ENCODE results near the gene NELFA. TPM values are rescaled to one million over a fixed set of nuclear protein-coding genes. Genes with fewer than 3 reads are reported as not detected.
"Not testable (repeated sequence)": the region's sequence is repeated elsewhere in the genome, so short reads cannot be mapped to it uniquely, and the experiment has no call there.

Gene NELFA
- total RNA-seq, 1 experiment from 2014 or later: 15.0 TPM

DNA sequence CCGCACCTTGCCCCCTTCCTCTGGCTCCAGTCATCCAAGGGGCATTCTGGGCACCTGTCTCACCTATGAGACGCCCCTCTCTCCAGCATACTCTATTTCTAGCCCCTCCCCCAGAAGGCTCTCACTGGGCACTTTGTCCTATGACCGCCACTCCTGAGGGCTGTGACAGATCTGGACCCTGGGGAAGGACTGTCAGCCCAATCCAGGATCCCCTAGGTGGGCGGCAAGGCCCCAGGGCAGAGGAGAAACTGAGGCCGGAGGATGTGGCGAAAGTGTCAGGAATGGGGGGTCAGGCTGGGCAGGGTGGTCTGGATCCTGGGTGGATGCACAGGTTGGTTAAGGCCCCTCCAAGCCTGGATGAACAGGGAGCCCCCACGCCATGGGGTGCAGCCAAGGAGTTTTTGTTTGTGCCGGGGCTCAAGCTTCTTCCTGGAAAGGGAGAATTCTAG is 34.2 kb upstream of the NELFA start:
- H3K9me3 ChIP-seq: no peaks in the 10 kb centered on the region
- no peaks in the 10 kb centered on the region for H3K36me3 ChIP-seq
- DNase-seq: no peak
- H3K4me3 ChIP-seq: no peak overlapping the region
- H3K27me3 ChIP-seq: no peaks in the 10 kb centered on the region

DNA sequence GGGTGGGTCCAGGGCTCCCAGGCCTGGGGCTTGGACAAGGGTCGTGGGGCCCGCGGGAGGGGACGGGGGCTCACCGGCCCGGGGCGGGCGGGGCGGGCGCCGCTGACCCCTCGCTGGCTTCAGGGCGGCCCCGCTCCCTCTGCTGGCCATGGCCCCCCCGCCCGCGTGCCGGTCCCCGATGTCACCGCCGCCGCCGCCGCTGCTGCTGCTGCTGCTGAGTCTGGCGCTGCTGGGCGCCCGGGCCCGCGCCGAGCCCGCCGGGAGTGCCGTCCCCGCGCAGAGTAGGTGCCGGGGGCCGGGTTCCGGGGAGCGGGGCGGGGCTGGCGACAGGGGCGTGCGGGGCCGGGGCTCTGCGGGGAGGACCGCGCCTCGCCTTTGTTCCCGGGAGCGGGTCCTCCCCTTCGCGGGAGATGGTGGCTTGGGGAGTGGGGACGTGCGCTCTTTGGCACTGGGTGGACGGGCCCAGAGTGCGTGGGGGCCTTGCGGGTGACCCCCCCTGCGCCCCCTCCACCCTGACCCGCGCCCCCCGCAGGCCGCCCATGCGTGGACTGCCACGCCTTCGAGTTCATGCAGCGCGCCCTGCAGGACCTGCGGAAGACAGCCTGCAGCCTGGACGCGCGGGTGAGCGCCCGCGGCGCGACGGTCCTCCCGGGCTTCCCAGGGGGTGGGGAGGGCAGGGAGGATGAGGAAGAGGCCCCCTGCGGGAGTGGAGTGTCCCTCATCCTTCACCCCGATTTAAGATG is 33.6 kb upstream of the NELFA start:
- Histone ChIP-seq H3K27me3 (no peaks in the 10 kb centered on the region), H3K4me3 (peak overlapping the region; percentile 63), H3K9me3 (no peaks in the 10 kb centered on the region), H3K36me3 (no peaks in the 10 kb centered on the region)
- DNase-seq: peak; percentile 33

DNA sequence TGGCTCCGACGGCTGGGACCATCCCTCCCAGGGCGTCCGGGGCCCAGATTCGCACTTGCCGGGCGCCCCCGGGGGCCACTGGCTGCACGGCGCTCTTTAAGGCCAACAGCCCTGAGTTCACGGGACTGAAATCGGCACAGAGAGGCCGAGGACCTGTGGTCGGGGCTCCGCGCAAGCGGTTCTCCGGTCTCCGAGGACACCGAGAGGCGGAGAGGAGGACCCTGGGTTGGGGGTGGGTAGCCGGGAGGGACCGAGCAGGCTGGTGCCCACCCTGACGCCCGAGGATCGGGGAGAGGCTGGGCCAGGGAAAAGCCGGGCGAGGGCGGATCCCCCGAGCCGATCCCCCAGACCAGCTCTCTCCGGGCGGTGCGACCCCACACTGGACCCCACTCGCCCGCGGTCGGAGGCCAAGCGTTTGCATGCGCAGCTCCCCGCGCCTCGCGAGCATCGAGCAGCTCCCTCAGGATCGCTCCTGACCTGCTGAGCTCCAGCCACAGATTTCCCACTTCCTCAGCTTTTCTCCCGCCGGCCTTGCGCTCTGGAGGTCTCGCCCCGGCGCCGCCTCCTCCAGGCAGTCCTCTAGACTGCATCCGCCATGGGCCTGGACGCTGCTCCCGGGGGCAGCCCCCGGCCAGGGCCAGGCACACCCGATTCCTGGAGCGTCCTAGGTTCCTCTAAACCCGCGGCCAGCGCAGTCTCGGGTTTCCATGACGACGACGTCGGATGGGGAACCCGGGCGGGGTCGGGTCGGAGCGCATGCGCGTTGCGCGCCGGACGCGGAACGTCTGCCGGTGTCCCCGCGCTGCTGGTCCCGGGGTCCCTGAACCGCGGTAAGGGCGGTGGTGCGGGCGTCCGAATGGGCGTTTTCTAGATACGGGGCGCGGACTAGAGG is 32.7 kb upstream of the NELFA start:
- H3K27me3 ChIP-seq: no peaks in the 10 kb centered on the region
- no peaks in the 10 kb centered on the region for H3K9me3 ChIP-seq
- peak; percentile 74 for DNase-seq
- no peaks in the 10 kb centered on the region for H3K36me3 ChIP-seq
- H3K4me3 ChIP-seq: peak overlapping the region; percentile 63

DNA sequence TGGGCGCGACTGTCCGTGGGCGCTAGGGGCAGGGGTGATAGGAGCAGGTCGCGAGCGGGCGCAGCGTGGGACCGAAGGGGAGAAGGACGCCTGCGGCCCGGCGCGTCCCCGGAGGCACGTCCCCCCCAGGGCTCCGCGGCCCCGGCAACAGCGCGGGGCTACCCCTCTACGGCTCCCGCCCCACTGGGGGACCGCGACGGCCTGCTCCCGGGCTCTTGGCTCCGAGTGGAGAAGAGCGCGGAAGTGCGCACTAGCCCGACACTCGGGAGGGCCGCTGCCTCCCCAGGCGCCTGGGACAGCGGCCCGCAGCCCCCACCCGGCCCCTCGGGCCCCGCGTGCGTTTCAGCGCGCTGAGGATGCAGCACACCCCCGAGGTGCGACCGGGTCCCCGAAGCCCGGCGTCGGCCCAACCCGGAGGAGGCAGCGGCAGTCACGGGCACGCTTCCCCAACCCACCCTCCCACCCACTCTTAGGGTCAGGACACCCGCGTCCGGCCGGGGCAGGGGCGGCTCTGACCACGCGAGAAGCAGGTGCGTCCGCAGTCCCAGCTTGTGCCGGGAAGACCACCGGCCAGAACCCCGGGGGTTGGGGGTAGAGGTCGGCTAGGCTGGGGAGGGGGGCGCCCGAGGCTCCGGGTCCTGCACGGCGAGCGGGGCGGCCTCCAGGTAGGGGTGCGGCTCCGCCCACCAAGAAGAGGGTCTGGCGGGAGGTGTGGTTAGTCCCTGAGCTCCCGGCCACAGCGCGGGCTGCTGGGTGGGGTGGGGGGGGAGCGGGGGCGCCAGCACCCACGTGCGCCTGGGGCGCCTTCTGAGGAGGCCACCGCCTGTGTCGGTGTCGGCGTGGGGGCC is 31.8 kb upstream of the NELFA start:
- DNase-seq: no peak

DNA sequence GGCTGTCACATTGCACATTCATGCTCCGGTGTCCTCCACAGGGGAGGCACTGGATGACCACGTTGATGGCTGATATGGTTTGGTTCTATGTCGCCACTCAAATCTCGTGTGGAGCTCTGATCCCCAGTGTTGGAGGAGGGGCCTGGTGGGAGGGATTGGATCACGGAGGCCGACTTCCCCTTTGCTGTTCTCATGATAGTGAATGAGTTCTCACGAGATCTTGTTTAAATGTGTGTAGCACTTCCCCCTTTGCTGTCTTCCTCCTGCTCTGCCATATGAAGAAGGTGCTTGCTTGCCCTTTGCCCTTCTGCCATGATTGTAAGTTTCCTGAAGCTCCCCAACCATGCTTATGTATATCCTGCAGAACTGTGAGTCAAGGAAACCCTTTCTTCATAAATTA is 28.1 kb upstream of the NELFA start:
- H3K4me3 ChIP-seq: no peak overlapping the region

More for the DNA sequence above, 31.8 kb upstream of the NELFA start:
- peak overlapping the region; percentile 63 for H3K4me3 ChIP-seq
- H3K27me3 ChIP-seq: no peaks in the 10 kb centered on the region
- no peaks in the 10 kb centered on the region for H3K36me3 ChIP-seq
- no peaks in the 10 kb centered on the region for H3K9me3 ChIP-seq

DNA sequence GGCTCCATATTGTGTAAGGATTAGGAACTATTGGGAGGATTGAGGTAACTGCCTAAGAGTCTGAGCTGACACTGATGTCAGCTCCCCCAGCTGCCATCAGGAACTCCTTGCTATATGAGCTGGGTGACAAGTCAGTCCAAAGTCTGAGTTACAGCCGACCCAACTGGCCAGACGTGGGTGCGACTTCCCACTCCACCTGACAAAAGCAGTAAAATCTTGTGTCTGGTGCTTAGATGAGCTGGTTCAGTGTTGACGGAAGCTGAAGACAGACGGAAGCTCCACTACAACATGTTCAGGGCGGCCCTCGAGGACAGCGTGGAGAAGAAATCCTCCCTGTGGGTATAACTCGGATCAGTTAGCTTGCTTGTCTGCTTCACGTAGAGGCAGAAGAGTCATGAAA is 27.6 kb upstream of the NELFA start:
- Histone ChIP-seq H3K27me3 (no peaks in the 10 kb centered on the region), H3K36me3 (no peaks in the 10 kb centered on the region), H3K9me3 (no peaks in the 10 kb centered on the region), H3K4me3 (no peak overlapping the region)
- no peak for DNase-seq

More for the DNA sequence above, 28.1 kb upstream of the NELFA start:
- Histone ChIP-seq H3K9me3 (no peaks in the 10 kb centered on the region), H3K36me3 (no peaks in the 10 kb centered on the region), H3K27me3 (no peaks in the 10 kb centered on the region)
- no peak for DNase-seq

DNA sequence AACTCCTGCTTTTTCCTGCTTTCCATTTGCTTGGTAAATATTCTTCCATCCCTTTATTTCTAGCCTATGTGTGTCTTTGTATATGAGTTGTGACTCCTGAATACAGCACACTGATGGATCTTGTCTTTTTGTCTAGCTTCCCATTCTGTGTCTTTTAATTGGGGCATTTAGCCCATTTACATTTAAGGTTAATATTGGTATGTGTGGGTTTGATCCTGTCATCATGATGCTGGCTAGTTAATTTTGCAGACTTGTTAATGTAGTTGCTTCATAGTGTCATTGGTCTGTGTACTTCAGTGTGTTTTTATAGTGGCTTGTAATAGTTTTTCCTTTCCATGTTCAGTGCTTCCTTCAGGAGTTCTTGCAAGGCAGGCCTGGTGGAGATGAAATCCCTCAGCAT is 22.4 kb upstream of the NELFA start:
- not testable (repeated sequence) for H3K36me3 ChIP-seq, H3K9me3 ChIP-seq

DNA sequence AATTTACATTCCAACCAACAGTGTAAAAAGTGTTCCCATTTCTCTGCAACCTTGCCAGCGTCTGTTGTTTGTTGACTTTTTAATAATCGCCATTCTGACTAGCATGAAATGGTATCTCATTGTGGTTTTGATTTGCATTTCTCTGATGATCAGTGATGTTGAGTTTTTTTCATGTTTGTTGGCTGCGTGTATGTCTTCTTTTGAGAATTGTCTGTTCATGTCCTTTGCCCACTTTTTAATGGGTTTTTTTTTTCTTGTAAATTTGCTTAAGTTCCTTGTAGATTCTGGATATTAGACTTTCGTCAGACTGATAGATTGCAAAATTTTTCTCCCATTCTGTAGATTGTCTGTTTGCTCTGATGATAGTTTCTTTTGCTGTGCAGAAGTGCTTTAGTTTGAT is 18.3 kb upstream of the NELFA start:
- H3K27me3 ChIP-seq, H3K36me3 ChIP-seq, H3K9me3 ChIP-seq, H3K4me3 ChIP-seq, DNase-seq: not testable (repeated sequence)

More for the DNA sequence above, 22.4 kb upstream of the NELFA start:
- H3K27me3 ChIP-seq, H3K4me3 ChIP-seq, DNase-seq: not testable (repeated sequence)

DNA sequence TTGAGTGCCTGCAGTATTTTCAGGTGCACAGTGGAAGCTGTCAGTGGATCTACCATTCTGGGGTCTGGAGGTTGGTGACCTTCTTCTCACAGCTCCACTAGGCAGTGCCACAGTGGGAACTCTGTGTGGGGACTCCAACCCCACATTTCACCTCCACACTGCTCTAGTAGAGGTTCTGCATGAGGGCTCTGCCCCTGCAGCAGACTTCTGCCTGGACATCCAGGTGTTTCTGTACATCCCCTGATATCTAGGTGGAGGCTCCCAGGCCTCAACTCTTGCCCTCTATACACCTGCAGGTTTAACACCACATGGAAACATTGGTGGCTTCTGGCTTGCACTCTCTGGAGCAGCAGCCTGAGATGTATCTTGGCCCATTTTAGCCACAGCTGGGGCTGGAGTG is 17.0 kb upstream of the NELFA start:
- no peak for DNase-seq
- Histone ChIP-seq H3K9me3 (no peaks in the 10 kb centered on the region), H3K36me3 (no peaks in the 10 kb centered on the region), H3K27me3 (no peaks in the 10 kb centered on the region), H3K4me3 (no peak overlapping the region)

DNA sequence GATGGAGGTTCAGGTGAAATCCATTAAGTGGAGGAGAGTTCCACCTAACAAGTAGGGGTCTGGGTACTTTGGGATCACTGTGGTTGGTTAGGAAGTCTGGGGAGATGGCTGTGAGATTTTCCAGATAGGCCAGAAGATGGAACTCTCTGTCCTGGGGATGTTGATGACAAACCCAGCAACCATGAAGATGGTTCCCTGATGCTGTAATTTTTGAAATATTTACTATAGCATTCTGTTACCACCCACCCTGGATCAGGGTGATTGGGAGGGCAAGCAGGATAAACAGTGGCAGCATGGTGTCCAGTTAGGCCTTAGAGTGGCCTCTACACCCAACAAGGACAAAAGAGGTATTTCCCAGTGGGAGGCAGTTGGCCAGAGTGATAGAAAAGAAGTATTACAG is 15.9 kb upstream of the NELFA start:
- no peak for DNase-seq
- no peaks in the 10 kb centered on the region for H3K27me3 ChIP-seq
- H3K36me3 ChIP-seq: no peaks in the 10 kb centered on the region
- H3K9me3 ChIP-seq: no peaks in the 10 kb centered on the region
- no peak overlapping the region for H3K4me3 ChIP-seq

DNA sequence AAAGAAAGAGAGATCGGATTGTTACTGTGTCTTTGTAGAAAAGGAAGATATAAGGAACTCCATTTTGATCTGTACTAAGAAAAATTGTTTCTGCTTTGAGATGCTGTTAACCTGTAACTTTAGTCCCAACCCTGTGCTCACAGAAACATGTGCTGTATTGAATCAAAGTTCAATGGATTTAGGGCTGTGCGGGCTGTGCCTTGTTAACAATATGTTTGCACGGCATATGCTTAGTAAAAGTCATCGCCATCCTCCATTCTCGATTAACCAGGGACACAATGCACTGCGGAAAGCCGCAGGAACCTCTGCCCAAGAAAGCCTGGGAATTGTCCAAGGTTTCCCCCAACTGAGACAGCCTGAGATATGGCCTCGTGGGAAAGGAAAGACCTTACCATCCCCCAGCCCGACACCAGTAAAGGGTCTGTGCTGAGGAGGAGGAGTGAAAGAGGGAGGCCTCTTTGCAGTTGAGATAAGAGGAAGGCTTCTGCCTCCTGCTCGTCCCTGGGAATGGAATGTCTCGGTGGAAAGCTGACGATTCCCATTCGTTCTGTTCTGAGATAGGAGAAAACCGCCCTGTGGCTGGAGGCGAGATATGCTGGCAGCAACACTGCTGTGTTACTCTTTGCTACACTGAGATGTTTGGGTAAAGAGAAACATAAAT is 12.7 kb upstream of the NELFA start:
- not testable (repeated sequence) for H3K9me3 ChIP-seq, H3K27me3 ChIP-seq, DNase-seq, H3K36me3 ChIP-seq, H3K4me3 ChIP-seq

DNA sequence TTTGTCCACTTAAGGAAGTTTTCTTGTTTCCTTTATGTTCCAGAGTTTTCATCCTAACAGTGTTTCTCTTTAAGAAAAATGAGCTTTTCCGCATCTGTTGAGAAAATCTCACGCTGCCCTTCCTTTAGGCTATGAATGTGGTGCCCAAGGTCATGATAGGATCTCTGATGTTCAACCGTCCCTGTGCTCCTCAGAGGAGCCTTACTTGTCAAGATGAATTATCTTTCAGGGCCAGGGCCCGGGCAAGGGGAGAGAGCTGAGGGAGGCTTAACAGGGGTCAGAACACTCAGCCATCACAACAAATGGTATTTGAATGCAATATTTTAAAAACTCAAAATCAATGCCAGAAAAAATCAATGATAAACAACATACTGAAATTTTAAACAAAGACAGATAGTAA is 6.2 kb upstream of the NELFA start:
- Histone ChIP-seq H3K9me3 (no peaks in the 10 kb centered on the region), H3K36me3 (no peaks in the 10 kb centered on the region), H3K27me3 (no peaks in the 10 kb centered on the region), H3K4me3 (no peak overlapping the region)
- no peak for DNase-seq

DNA sequence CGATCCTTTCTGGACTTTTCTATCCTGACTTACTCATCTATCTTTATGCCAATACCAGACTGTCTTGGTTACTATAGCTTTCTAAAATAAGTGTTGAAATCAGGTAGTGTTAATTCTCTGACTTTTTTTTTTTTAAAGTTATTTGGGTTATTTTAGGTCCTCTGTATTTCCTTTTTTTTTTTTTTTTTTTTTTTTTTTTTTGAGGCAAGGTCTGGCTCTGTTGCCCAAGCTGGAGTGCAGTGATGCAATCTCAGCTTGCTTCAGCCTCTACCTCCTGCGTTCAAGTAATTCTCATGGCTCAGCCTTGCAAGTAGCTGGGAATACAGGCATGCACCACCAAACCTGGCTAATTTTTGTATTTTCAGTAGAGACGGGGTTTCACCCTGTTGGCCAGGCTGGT is 2.8 kb upstream of the NELFA start:
- H3K9me3 ChIP-seq: no peaks in the 10 kb centered on the region
- DNase-seq: no peak

DNA sequence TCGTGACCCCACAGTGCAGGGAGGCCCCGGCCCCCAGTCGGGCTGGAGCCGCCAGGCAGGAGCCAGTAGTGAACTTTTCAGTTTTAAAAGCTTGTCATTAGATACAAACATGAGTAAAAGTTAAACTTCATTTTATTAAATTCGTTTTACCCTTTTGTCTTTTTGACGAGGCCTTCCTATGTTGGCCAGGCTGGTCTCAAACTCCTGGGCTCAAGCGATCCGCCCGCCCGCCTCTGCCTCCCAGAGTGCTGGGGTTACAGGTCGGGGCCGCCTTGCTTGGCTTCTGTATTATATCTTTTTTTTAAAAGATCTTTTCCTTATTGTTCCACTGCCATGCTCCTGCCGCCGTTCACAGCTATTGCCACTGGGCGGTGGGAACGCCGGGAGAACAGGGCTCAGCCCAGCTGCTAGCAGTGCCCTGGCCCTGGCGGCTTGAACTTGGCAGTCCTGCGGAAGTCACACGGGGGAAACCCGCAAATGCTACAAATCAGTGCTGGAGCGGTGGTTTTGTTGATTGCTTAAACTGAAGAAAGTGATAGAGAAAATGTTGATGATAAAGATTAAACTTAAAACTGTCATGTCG is 968 bp upstream of the NELFA start:
- Histone ChIP-seq H3K4me3 (peak overlapping the region; percentile 96), H3K9me3 (no peaks in the 10 kb centered on the region), H3K36me3 (peaks cover 12% of the 10 kb centered on the region; the same call in 1 of the 2 replicates), H3K27me3 (no peaks in the 10 kb centered on the region)
- peak; percentile 53 for DNase-seq

More for the DNA sequence above, 2.8 kb upstream of the NELFA start:
- Histone ChIP-seq H3K36me3 (peaks cover 3% of the 10 kb centered on the region; the same call in 1 of the 2 replicates), H3K27me3 (no peaks in the 10 kb centered on the region), H3K4me3 (no peak overlapping the region)

DNA sequence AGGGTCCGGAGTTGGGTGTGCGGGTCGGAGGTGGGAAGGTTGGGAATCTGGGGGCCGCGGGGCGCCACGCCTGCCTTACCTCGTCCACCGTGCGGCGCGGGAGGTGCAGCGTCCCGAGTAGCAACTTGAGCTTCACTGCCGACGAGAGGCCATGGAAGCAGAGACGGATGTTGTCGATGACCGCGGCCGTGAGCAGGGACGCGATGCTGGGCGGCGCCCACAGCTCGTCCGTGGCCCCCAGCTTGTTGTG is 178 bp downstream of the NELFA start:
- Histone ChIP-seq H3K4me3 (peak overlapping the region; percentile 96), H3K27me3 (no peaks in the 10 kb centered on the region), H3K36me3 (peaks cover 18% of the 10 kb centered on the region; the same call in 1 of the 2 replicates), H3K9me3 (no peaks in the 10 kb centered on the region)
- DNase-seq: no peak

All from MG63 (cell line).